Activated B cell treated with CpG ODN at 0.5 μM for 24 hours (primary cell): ENCODE data around the gene MAG. TPM values are rescaled to one million over a fixed set of nuclear protein-coding genes. Genes with fewer than 3 reads are reported as not detected.

Experiments
- ATAC-seq: fragments of 200-7000 bp; cut with Tn5 transposase; one replicate; pipeline ENCODE4 v1.10.0; 2021; ENCODE audit warnings: low read depth, mild to moderate bottlenecking, moderate library complexity
- CTCF ChIA-PET: fragments of 350-600 bp; sonication (Branson Sonifier 250); formaldehyde crosslinking; loops from one replicate; lab custom pipeline; 2021; ENCODE audit warnings: antibody characterized with exemption; lab: Charles Lee
- POLR2A ChIA-PET: fragments of 350-600 bp; sonication (Branson Sonifier 250); formaldehyde crosslinking; loops from one replicate; lab custom pipeline; 2021; ENCODE audit warnings: antibody characterized with exemption; lab: Charles Lee
- DNase-seq: peaks from one replicate; pipeline ENCODE4 v3.0.0; 2022
- H3K27ac Mint-ChIP-seq: one replicate; pipeline ENCODE4 v1.8.0; 2020; ENCODE audit warnings: mixed read lengths
- H3K27me3 Mint-ChIP-seq: one replicate; pipeline ENCODE4 v1.8.0; 2021; ENCODE audit warnings: mixed read lengths
- H3K36me3 Mint-ChIP-seq: one replicate; pipeline ENCODE4 v1.8.0; 2021; ENCODE audit warnings: low read depth, mixed read lengths
- H3K4me1 Mint-ChIP-seq: one replicate; pipeline ENCODE4 v1.8.0; 2021; ENCODE audit warnings: mixed read lengths
- H3K4me3 Mint-ChIP-seq: one replicate; pipeline ENCODE4 v1.8.0; 2020; ENCODE audit warnings: mild to moderate bottlenecking, mixed read lengths
- H3K9me3 Mint-ChIP-seq: one replicate; pipeline ENCODE4 v1.8.0; 2020; ENCODE audit warnings: mixed read lengths
- intact Hi-C: fragments of 100-400 bp; cut with micrococcal nuclease; formaldehyde crosslinking; loops from one replicate; pipeline ENCODE4 v1.15.1; 2024
- total RNA-seq: library from RNA; stranded (reverse); gene quantifications from 2 replicates; pipeline ENCODE4 v1.2.3, GENCODE V29; 2022
- TF ChIP-seq, protein P1 (sequence below): fragments of 200-600 bp; IDR thresholded peaks from one replicate; pipeline ENCODE4 v1.8.0; 2022; ENCODE audit warnings: antibody characterized with exemption, mild to moderate bottlenecking

MAG gene
- total RNA-seq, 1 donor from 2014 or later, result 0.31 TPM

DNA sequence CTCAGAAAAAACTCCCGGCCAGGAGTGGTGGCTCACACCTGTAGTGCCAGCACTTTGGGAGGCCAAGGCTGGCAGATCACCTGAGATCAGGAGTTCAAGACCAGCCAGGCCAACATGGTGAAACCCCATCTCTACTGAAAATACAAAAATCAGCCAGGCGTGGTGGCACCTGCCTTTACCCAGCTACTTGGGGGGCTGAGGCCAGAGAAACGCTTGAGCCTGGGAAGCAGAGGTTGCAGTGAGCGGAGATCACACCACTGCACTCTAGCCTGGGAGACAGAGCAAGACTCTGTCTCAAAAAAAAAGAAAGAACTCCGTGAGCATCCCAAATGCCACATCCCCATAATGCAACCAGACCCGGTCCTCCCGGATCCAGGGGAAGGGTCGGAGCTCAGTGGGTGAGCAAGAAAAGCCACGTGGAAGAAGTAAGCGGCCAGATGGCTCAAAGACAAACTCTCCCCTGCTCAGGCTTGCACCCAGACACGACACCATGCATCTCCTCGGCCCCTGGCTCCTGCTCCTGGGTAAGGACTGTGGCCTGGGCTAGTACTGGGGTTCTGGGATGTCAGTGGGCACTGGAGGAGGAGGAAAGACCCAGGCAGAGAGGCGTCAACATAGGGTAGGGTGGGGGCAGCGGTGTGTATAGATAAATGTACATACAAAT is 39.7 kb downstream of the MAG start:
- intact Hi-C loops, result loop anchor here (5.0 to 10.0 kb wide), 2 partner anchors 34 to 573 kb away; partner anchors contain the start of genes HCST, NFKBID and TYROBP
- DNase-seq (no peak), ATAC-seq (no peak)
- Mint-ChIP-seq H3K4me1 (peaks cover 86% of the 10 kb centered on the region), H3K4me3 (peak overlapping the region; percentile 90), H3K9me3 (no peaks in the 10 kb centered on the region), H3K36me3 (peaks cover 73% of the 10 kb centered on the region), H3K27ac (peak overlapping the region; percentile 94), H3K27me3 (no peaks in the 10 kb centered on the region)
- ChIA-PET CTCF (interaction anchor here (1.8 to 4.5 kb wide), 3 partner anchors 12 to 17 kb away, joined by 7 to 37 read pairs (median 10); partner anchors contain the start of gene FFAR1), POLR2A (interaction anchor here (1.1 to 17.7 kb wide), 14 partner anchors 10 to 316 kb away, joined by 3 to 645 read pairs (median 16); partner anchors contain the start of genes COX6B1, FFAR1, HAMP and USF2)
- TF ChIP-seq, protein P1, sequence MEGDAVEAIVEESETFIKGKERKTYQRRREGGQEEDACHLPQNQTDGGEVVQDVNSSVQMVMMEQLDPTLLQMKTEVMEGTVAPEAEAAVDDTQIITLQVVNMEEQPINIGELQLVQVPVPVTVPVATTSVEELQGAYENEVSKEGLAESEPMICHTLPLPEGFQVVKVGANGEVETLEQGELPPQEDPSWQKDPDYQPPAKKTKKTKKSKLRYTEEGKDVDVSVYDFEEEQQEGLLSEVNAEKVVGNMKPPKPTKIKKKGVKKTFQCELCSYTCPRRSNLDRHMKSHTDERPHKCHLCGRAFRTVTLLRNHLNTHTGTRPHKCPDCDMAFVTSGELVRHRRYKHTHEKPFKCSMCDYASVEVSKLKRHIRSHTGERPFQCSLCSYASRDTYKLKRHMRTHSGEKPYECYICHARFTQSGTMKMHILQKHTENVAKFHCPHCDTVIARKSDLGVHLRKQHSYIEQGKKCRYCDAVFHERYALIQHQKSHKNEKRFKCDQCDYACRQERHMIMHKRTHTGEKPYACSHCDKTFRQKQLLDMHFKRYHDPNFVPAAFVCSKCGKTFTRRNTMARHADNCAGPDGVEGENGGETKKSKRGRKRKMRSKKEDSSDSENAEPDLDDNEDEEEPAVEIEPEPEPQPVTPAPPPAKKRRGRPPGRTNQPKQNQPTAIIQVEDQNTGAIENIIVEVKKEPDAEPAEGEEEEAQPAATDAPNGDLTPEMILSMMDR, result no peak

DNA sequence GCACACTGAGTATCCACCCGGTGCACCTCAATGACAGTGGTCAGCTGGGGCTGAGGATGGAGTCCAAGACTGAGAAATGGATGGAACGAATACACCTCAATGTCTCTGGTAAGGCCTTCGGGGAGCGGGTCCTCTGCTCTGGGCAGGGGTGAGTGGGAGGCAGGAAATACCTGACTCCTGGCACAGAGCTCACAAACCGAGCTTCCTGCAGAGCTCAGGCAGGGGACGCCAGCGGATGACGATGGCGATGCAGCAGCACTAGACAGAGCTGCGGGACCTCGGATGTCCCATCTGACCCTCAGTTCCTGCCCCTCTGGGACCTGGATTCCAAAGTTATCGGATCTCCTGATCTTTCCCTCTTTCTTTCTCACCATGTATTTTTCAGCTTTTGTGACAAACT is 40.9 kb downstream of the MAG start:
- H3K27me3 Mint-ChIP-seq, result no peaks in the 10 kb centered on the region
- intact Hi-C loops, result loop anchor here (5.0 to 10.0 kb wide), 2 partner anchors 36 to 572 kb away; partner anchors contain the start of genes HCST, NFKBID and TYROBP
- CTCF ChIA-PET, result interaction anchor here (0.8 to 4.5 kb wide), 8 partner anchors 9 to 139 kb away, joined by 3 to 37 read pairs (median 6); partner anchors contain the start of gene FFAR1
- H3K27ac Mint-ChIP-seq, result peak overlapping the region; percentile 95
- H3K4me1 Mint-ChIP-seq, result peaks cover 87% of the 10 kb centered on the region
- no peaks in the 10 kb centered on the region for H3K9me3 Mint-ChIP-seq
- H3K36me3 Mint-ChIP-seq, result peaks cover 84% of the 10 kb centered on the region
- ATAC-seq (peak; percentile 10), DNase-seq (no peak)
- TF ChIP-seq, protein P1, result no peak
- POLR2A ChIA-PET, result interaction anchor here (0.5 to 17.7 kb wide), 14 partner anchors 9 to 568 kb away, joined by 3 to 645 read pairs (median 12); partner anchors contain the start of genes FFAR1, HAMP and USF2
- peak overlapping the region; percentile 90 for H3K4me3 Mint-ChIP-seq

DNA sequence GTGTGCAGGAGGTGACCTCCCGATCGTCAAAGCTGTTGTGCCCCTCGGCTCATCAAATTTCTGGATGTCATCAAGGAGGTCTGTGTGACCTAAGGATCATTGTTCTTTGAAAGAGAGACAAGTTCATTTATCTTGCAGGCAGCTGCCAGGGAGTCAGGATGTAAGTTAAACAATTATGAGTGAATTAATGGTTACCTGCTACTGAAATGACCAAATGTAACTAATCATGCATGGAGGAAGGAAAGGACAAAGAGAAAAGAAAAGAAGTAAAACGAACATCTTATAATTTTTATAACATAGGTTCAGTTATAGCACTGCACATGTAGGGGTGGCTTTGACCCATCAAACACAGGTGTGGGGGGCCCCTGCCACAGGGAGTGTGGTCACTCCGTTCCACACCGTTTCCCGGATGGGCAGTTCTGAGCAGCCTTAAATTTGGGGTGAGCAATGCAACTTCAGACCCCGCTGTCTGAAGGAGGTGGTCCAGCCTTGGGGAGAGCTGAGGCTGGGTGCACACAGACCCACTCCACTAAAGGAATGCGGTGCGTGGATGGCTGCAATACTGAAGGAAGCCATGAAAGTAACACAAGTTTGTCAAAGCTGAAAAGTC is 42.3 kb downstream of the MAG start:
- Mint-ChIP-seq H3K4me1 (peaks cover 83% of the 10 kb centered on the region), H3K9me3 (no peaks in the 10 kb centered on the region), H3K27me3 (no peaks in the 10 kb centered on the region), H3K36me3 (peaks cover 92% of the 10 kb centered on the region), H3K4me3 (peak overlapping the region; percentile 90), H3K27ac (peak overlapping the region; percentile 95)
- TF ChIP-seq, protein P1, result no peak
- ATAC-seq (no peak), DNase-seq (no peak)
- CTCF ChIA-PET, result interaction anchor here (0.7 to 4.5 kb wide), 6 partner anchors 12 to 65 kb away, joined by 3 to 37 read pairs (median 4); partner anchors contain the start of gene FFAR1
- intact Hi-C loops, result loop anchor here (5.0 to 10.0 kb wide), 2 partner anchors 37 to 571 kb away; partner anchors contain the start of genes HCST, NFKBID and TYROBP
- POLR2A ChIA-PET, result interaction anchor here (0.6 to 17.7 kb wide), 12 partner anchors 8 to 408 kb away, joined by 3 to 645 read pairs (median 6); partner anchors contain the start of genes FFAR1, HAMP and USF2

DNA sequence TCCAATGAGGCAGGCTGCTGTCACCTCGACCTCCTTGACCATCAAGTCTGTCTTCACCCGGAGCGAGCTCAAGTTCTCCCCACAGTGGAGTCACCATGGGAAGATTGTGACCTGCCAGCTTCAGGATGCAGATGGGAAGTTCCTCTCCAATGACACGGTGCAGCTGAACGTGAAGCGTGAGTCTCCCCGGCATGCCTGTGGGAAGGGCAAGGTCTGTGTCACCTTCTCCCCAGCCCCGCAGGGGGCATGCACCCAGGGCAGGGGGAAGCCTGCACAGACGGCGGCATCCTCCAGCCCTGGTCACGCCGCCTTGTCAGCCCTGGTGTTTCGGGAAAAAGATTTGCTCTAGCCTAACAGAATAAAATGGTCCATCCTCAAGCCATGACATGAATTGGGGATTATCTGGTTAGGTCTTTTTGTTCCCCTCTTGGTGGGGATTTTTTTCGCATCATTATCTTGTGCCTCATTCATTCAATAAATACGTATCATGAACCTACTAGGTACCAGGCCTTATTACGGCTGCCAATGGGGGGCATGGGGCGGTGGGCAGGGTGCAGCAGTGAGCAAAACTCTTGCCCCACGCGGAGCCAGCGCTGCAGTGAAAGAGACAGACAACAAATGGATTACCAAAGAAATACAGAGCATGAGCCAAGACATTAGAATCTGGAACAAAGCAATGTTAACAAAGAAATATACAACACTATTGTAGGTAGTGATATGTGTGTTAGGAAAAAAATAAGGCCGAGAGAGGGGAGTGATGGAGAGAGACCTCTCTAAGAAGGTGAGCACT is 44.4 kb downstream of the MAG start:
- intact Hi-C loops, result loop anchor here (10.0 kb wide), 1 partner anchor 568 kb away; the partner anchor contains the start of genes HCST, NFKBID and TYROBP
- no peaks in the 10 kb centered on the region for H3K27me3 Mint-ChIP-seq
- CTCF ChIA-PET, result interaction anchor here (1.4 kb wide), 1 partner anchor 11 kb away, joined by 5 read pairs; the partner anchor contains the start of gene FFAR1
- peaks cover 95% of the 10 kb centered on the region for H3K36me3 Mint-ChIP-seq
- TF ChIP-seq, protein P1, result no peak
- ATAC-seq, result no peak
- H3K27ac Mint-ChIP-seq, result peak overlapping the region; percentile 95
- H3K4me1 Mint-ChIP-seq, result peaks cover 85% of the 10 kb centered on the region
- no peak for DNase-seq
- peak overlapping the region; percentile 61 for H3K4me3 Mint-ChIP-seq
- POLR2A ChIA-PET, result interaction anchor here (0.7 to 17.7 kb wide), 11 partner anchors 11 to 270 kb away, joined by 3 to 645 read pairs (median 3); partner anchors contain the start of gene FFAR1
- no peaks in the 10 kb centered on the region for H3K9me3 Mint-ChIP-seq
